HepG2 (cell line): ENCODE results near the gene SULT1E1. TPM values are rescaled to one million over a fixed set of nuclear protein-coding genes. Genes with fewer than 3 reads are reported as not detected.

ENCODE experiments used
- ATAC-seq: fragments of 200-7000 bp; cut with Tn5 transposase; 3 replicates; pipeline ENCODE4 v1.9.1; 2020; ENCODE audit warnings: mild to moderate bottlenecking, moderate library complexity
- BruUV-seq: library from RNA; stranded (reverse); fragments of 400-500 nt; replicated peaks from 2 replicates; lab custom pipeline; 2021; lab: Mats Ljungman, UMichigan
- CTCF ChIA-PET: fragments of 300-600 bp; formaldehyde crosslinking; extraction: SDS; loops from one replicate; lab custom pipeline; 2021; ENCODE audit warnings: low total read pairs, inconsistent platforms, low intra/inter-chr PET ratio; lab: Yijun Ruan, JAX
- POLR2A ChIA-PET: fragments of 350-600 bp; sonication (Branson Sonifier 250); formaldehyde crosslinking; loops from one replicate; lab custom pipeline; 2020; ENCODE audit warnings: antibody characterized with exemption, inconsistent platforms; lab: Yijun Ruan, JAX
- DNase-seq: peaks from one replicate; pipeline ENCODE4 v3.0.0-alpha.2; 2015; ENCODE audit warnings: low spot score
- FAIRE-seq: peaks from 3 replicates; lab custom pipeline; 2011; peaks lifted over from hg19 to GRCh38; lab: Jason Lieb, UNC
- H2AFZ ChIP-seq: one replicate; pipeline ENCODE4 v1.6.1; 2011; ENCODE audit warnings: low read length, inconsistent platforms
- H3K27ac ChIP-seq: fragments of 300-600 bp; 3 replicates; pipeline ENCODE4 v1.8.0; 2011; ENCODE audit warnings: mixed run types, mild to moderate bottlenecking, mixed read lengths, low read length, inconsistent platforms; ENCODE audit not compliant: insufficient read depth; ENCODE audit errors: extremely low read length
- H3K27me3 ChIP-seq, 2 experiments: fragments of 200-600 bp in 1 of 2; 2 replicates in 1 of 2; 3 replicates in 1 of 2; pipeline versions ENCODE4 v1.6.0 to v1.8.0; 2011; ENCODE audit warnings: low read length in 2 of 2, mild to moderate bottlenecking in 2 of 2, moderate library complexity in 2 of 2, inconsistent platforms in 1 of 2; ENCODE audit not compliant: insufficient read depth in 2 of 2, control insufficient read depth in 1 of 2
- H3K36me3 ChIP-seq, 2 experiments: fragments of 200-600 bp in 1 of 2; replicated peaks in 1 of 2; 2 replicates in 1 of 2; 3 replicates in 1 of 2; pipeline versions ENCODE4 v1.5.1 to v1.8.0; 2011; ENCODE audit warnings: low read length in 2 of 2, inconsistent platforms in 1 of 2; ENCODE audit not compliant: insufficient read depth in 2 of 2, control insufficient read depth in 1 of 2
- H3K4me1 ChIP-seq: 2 replicates; pipeline ENCODE4 v1.5.1; 2012; ENCODE audit warnings: low read length, inconsistent platforms; ENCODE audit not compliant: insufficient read depth
- H3K4me2 ChIP-seq: 2 replicates; pipeline ENCODE4 v1.6.0; 2011; ENCODE audit warnings: low read depth, low read length, inconsistent platforms
- H3K4me3 ChIP-seq, 3 experiments: fragments of 200-600 bp in 1 of 3; sonication (generic), shearing (Covaris generic) in 1 of 3; replicated peaks in 1 of 3; 2 replicates each; pipeline ENCODE4 v1.5.1; 2011 to 2016; ENCODE audit warnings: low read length in 3 of 3, inconsistent platforms in 2 of 3, low read depth in 2 of 3, mild to moderate bottlenecking in 2 of 3, control low read depth in 1 of 3, mixed read lengths in 1 of 3; ENCODE audit not compliant: insufficient read depth in 1 of 3
- H3K79me2 ChIP-seq: one replicate; pipeline ENCODE4 v1.6.1; 2011; ENCODE audit warnings: low read length, inconsistent platforms; ENCODE audit not compliant: insufficient read depth
- H3K9ac ChIP-seq: 2 replicates; pipeline ENCODE4 v1.6.0; 2011; ENCODE audit warnings: mild to moderate bottlenecking, low read depth, low read length, inconsistent platforms; ENCODE audit not compliant: insufficient read depth
- H3K9me3 ChIP-seq: 2 replicates; pipeline ENCODE4 v1.5.1; 2012; ENCODE audit warnings: mild to moderate bottlenecking, low read length
- H4K20me1 ChIP-seq: 2 replicates; pipeline ENCODE4 v1.6.0; 2011; ENCODE audit warnings: inconsistent platforms, mild to moderate bottlenecking, low read length, moderate library complexity; ENCODE audit not compliant: insufficient read depth
- ARID4A ChIP-seq: sonication (generic); formaldehyde crosslinking; IDR thresholded peaks from 2 replicates; pipeline ENCODE4 v1.5.0; 2020; ENCODE audit warnings: mild to moderate bottlenecking, missing genetic modification reagents, borderline replicate concordance
- CHD2 ChIP-seq: IDR thresholded peaks from 2 replicates; pipeline ENCODE4 v1.6.1; 2011; ENCODE audit warnings: low read depth, low read length, improper control_type of control experiment
- FOXA1 ChIP-seq, 2 experiments: fragments of 450-650 bp in 1 of 2; sonication (generic) in 1 of 2; formaldehyde crosslinking in 1 of 2; IDR thresholded peaks; 2 replicates each; pipeline versions ENCODE4 v1.4.0 to v1.6.1; 2016 to 2020; ENCODE audit warnings: missing genetic modification reagents in 1 of 2
- KLF6 ChIP-seq: IDR thresholded peaks from 2 replicates; pipeline ENCODE4 v1.8.0; 2016; ENCODE audit warnings: missing biosample characterization, missing genetic modification reagents
- PHF8 ChIP-seq: sonication (generic); formaldehyde crosslinking; IDR thresholded peaks from 2 replicates; pipeline ENCODE4 v1.5.0; 2020; ENCODE audit warnings: missing genetic modification reagents
- POGZ ChIP-seq: sonication (generic); formaldehyde crosslinking; IDR thresholded peaks from 2 replicates; pipeline ENCODE4 v1.4.0; 2020; ENCODE audit warnings: mild to moderate bottlenecking, missing genetic modification reagents
- SATB2 ChIP-seq: sonication (generic); formaldehyde crosslinking; IDR thresholded peaks from 2 replicates; pipeline ENCODE4 v1.5.0; 2020; ENCODE audit warnings: missing genetic modification reagents
- ZC3H4 ChIP-seq: sonication (generic); formaldehyde crosslinking; IDR thresholded peaks from 2 replicates; pipeline ENCODE4 v1.4.0; 2020; ENCODE audit warnings: missing genetic modification reagents, borderline replicate concordance
- ZNF512B ChIP-seq: sonication (generic); formaldehyde crosslinking; IDR thresholded peaks from 2 replicates; pipeline ENCODE4 v1.5.1; 2020; ENCODE audit warnings: missing genetic modification reagents, mild to moderate bottlenecking, borderline replicate concordance
- ZNF543 ChIP-seq: sonication (generic); formaldehyde crosslinking; IDR thresholded peaks from 2 replicates; pipeline ENCODE4 v1.4.0; 2020; ENCODE audit warnings: mild to moderate bottlenecking, missing genetic modification reagents
- ZNF580 ChIP-seq: IDR thresholded peaks from 2 replicates; pipeline ENCODE4 v1.6.1; 2016; ENCODE audit warnings: low read depth, borderline replicate concordance
- ZNF660 ChIP-seq: sonication (generic); formaldehyde crosslinking; IDR thresholded peaks from 2 replicates; pipeline ENCODE4 v1.5.1; 2020; ENCODE audit warnings: mild to moderate bottlenecking, low read depth, missing genetic modification reagents, borderline replicate concordance
- ZSCAN25 ChIP-seq: sonication (generic); formaldehyde crosslinking; IDR thresholded peaks from 2 replicates; pipeline ENCODE4 v1.8.0; 2022; ENCODE audit warnings: mild to moderate bottlenecking, missing genetic modification reagents
- WGBS: methylation state at CpG from one replicate; pipeline ENCODE4 v1.1.6; 2017; ENCODE audit warnings: low lambda C conversion rate; 5-methylcytosine and 5-hydroxymethylcytosine counted together
- in situ Hi-C: cut with HindIII; loops from 2 replicates; pipeline ENCODE4 v1.10.0; 2017; ENCODE audit warnings: low pct_unique_long_range_greater_than_20kb; ENCODE audit not compliant: extremely low pct_ligation_motif_present
- intact Hi-C: fragments of 100-400 bp; cut with micrococcal nuclease; formaldehyde crosslinking; loops from one replicate; pipeline ENCODE4 v1.10.0; 2022; ENCODE audit not compliant: unreplicated experiment
- polyA plus RNA-seq, 8 experiments: library from polyadenylated mRNA; depleted of rRNA in 3 of 8; stranded (reverse) in 7 of 8; unstranded in 1 of 8; fragments of >200 nt; fragmentation: Illumina TruSeq in 4 of 8; extraction: Trizol in 4 of 8; gene quantifications; 2 replicates each; pipeline versions ENCODE4 v1.2.1 to v1.2.3, GENCODE V29; 2011 to 2016; ENCODE audit warnings: low read depth in 4 of 8, missing spikeins in 1 of 8, mixed read lengths in 1 of 8; ENCODE audit not compliant: insufficient read depth in 1 of 8
- total RNA-seq, 5 experiments: library from RNA; depleted of rRNA; stranded (reverse); fragments of >200 nt; fragmentation: Illumina TruSeq; extraction: Trizol; gene quantifications; 2 replicates each; pipeline ENCODE4 v1.2.3, GENCODE V29; 2016; ENCODE audit warnings: low read depth in 1 of 5

Gene SULT1E1
- total and polyA plus RNA-seq, 2 of the 13 experiments (the other 11 are each of a cell fraction or from before 2014, with no cell fraction given) = 1.7 to 3.9 TPM

GRCh38 chr4:69849969-69850368, 10.0 kb downstream of the SULT1E1 start:
- POLR2A ChIA-PET = no interaction called here
- no TSS peak for BruUV-seq
- FAIRE-seq (no peak), ATAC-seq (no peak), DNase-seq (no peak)
- Histone ChIP-seq H3K4me2 (no peak overlapping the region), H3K27ac (no peak overlapping the region), H3K36me3 (no peaks in the 10 kb centered on the region), H4K20me1 (no peaks in the 10 kb centered on the region), H3K9ac (no peak overlapping the region), H3K79me2 (no peaks in the 10 kb centered on the region), H2AFZ (no peak overlapping the region), H3K4me1 (no peaks in the 10 kb centered on the region), H3K4me3 (no peak overlapping the region), H3K27me3 (no peaks in the 10 kb centered on the region), H3K9me3 (no peaks in the 10 kb centered on the region)
- WGBS = 93% methylated on average over 1 of the region's 1 CpG
- intact Hi-C loops (no loop called here), in situ Hi-C loops (no loop called here)
- CTCF ChIA-PET = no interaction called here
- no peak for TF ChIP-seq PHF8 (CRISPR knock-in tag)
- TF ChIP-seq POGZ (CRISPR knock-in tag) = no peak
- no peak for TF ChIP-seq ZSCAN25
- TF ChIP-seq CHD2 = no peak
- no peak for TF ChIP-seq SATB2 (CRISPR knock-in tag)
- TF ChIP-seq ZNF512B (CRISPR knock-in tag) = no peak
- no peak for TF ChIP-seq ZC3H4 (CRISPR knock-in tag)
- TF ChIP-seq ARID4A (CRISPR knock-in tag) = no peak
- TF ChIP-seq ZNF580 (CRISPR knock-in tag) = no peak
- no peak for TF ChIP-seq ZNF660 (CRISPR knock-in tag)
- no peak for TF ChIP-seq ZNF543 (CRISPR knock-in tag)
- TF ChIP-seq FOXA1 (IDR thresholded peaks at IDR 0.05) = no peak
- no peak for TF ChIP-seq FOXA1 (CRISPR knock-in tag; IDR thresholded peaks at IDR 0.05)
- TF ChIP-seq KLF6 (CRISPR knock-in tag) = no peak
